GM12892 (cell line): ENCODE measurements around the gene PRDM7.
"Not testable (repeated sequence)": the region's sequence is repeated elsewhere in the genome, so short reads cannot be mapped to it uniquely, and the experiment has no call there.

ENCODE experiments used
- POLR2A ChIP-seq: IDR thresholded peaks from 2 replicates; pipeline ENCODE4 v1.6.1; 2011; ENCODE audit warnings: low read depth, low read length, control low read depth
- POLR2AphosphoS5 ChIP-seq: IDR thresholded peaks from 2 replicates; pipeline ENCODE4 v1.6.1; 2011; ENCODE audit warnings: low read depth, low read length, control low read depth
- TAF1 ChIP-seq: IDR thresholded peaks from 2 replicates; pipeline ENCODE4 v1.6.1; 2011; ENCODE audit warnings: low read depth, mild to moderate bottlenecking, control low read depth, low read length, borderline replicate concordance

DNA sequence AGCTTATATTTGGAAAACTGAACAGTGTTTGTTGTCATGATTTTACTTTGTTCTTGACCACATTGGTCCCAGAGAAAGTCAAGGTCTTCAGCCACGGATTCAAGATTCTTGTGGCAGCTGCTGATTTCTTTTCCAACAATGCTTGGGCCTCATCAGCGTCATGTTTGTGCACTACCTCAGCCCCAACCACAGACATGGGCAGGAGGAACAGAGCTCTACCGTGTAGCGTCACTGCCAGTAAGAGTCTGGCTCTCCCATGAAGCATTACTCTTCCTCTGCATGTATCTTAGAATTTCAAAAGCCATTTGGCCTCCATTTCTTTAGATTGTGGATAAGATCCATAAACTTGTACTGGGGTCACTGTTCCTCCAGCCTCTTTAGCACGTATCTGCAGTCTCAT lies 23.1 kb upstream of the PRDM7 start:
- TF ChIP-seq POLR2A, POLR2AphosphoS5, TAF1: not testable (repeated sequence)
